HG02678 (cell line): ENCODE results near the gene DPH7.
"Not testable (repeated sequence)": the region's sequence is repeated elsewhere in the genome, so short reads cannot be mapped to it uniquely, and the experiment has no call there.

ENCODE experiments used
- ATAC-seq: cut with Tn5 transposase; IDR thresholded peaks from one replicate; pipeline ENCODE4 v1.9.1; 2021; ENCODE audit warnings: mild to moderate bottlenecking, moderate library complexity; ENCODE audit not compliant: unreplicated experiment

Gene DPH7

GRCh38 chr9:137521405-137521985 is 57.2 kb downstream of the DPH7 start:
- no peak for ATAC-seq

DNA sequence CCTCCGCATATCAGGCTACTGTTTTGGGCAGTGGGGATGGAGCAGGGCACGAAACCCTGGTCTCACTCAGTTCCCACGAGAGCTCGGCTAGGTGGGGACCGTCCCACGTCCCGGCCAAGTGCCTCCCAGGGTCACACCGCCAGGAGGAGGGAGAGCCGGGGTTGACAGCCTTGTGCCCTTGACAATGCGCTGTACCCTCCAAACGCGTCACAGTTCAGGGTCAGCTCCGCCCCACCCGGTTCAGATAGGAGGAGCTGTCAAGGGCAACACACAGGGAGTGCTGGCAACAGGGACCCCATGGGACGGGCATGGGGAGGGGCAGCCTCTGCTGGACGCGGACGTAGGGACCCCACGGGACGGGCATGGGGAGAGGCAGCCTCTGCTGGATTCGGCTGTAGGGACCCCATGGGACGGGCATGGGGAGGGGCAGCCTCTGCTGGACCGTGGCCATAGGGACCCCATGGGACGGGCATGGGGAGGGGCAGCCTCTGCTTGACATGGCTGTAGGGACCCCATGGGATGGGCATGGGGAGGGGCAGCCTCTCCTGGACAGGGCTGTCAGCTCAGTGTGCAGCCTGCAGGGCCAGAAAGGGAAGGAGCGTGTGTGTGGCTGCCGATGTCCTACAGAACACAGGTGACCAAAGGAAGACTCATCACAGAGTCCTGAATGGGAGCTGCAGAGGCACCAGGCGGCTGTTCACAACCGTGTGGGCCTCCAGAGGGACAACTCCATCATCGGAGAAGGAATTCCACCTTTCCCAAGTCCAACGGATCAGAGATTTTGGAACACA is 57.9 kb downstream of the DPH7 start:
- ATAC-seq: no peak

GRCh38 chr9:137519553-137519952 is 59.2 kb downstream of the DPH7 start:
- ATAC-seq: no peak

- not testable (repeated sequence) for ATAC-seq
Measured at GRCh38 chr9:137518661-137519459, 59.9 kb downstream of the DPH7 start.

DNA sequence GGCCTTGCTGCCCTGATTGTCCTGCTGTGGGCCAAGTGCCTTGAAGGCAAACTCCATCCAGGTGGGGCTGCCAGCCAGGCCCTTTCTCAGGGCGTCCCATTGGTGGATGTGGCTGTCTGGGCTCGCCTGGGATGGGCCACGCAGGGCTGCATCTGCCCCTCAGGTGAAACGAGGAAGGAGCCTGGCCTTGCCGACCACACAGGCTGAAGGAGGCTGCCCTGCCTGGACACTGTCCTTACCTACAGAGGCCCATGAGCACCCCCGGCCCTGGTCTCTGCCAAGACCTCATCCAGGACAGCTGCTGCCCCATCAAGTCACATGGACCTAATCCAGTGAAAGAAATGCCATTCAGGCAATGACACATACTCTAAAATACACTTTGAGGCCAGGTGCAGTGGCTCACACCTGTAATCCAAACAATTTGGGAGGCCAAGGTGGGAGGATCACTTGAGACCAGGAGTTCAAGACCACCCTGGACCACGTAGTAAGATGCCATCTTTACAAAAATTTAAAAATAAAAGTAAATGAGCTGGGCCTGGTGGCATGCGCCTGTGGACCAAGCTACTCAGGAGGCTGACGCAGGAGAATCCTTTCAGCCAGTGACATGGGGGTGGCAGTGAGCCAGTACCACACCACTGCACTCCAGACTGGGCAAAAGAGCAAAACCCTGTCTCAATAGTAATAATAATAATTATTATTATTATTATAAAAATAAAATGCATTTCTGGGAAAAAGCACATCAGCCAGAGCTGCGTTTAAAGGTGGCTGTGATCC is 62.4 kb downstream of the DPH7 start:
- no peak for ATAC-seq

- no peak for ATAC-seq
Measured at GRCh38 chr9:137515338-137515724, 63.4 kb downstream of the DPH7 start.

DNA sequence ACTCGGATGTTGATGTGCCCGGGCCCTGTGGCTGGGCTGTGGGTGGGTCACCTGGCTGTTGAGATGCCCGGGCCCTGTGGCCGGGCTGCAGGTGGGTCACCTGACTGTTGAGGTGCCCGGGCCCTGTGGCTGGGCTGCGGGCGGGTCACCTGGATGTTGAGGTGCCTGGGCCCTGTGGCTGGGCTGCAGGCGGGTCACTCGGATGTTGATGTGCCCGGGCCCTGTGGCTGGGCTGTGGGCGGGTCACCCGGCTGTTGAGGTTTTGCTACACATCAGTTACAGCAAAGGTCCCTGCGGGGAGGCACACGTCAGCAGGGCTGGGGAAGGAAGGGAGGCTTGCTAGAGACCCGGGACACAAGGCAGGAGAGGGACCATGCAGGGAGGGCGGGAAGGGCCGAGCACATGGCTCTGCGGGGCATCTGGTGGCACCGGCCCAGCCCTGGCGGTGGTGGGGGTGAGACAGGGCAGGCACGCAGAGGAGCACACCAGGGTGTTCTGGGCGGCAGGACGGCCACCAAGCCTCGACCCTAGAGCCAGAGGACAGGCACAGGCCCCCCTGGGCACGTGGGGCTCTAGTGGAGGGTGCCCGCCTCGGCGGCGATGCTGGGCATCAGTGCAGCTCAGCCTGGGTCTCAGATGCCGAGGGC is 63.9 kb downstream of the DPH7 start:
- no peak for ATAC-seq

DNA sequence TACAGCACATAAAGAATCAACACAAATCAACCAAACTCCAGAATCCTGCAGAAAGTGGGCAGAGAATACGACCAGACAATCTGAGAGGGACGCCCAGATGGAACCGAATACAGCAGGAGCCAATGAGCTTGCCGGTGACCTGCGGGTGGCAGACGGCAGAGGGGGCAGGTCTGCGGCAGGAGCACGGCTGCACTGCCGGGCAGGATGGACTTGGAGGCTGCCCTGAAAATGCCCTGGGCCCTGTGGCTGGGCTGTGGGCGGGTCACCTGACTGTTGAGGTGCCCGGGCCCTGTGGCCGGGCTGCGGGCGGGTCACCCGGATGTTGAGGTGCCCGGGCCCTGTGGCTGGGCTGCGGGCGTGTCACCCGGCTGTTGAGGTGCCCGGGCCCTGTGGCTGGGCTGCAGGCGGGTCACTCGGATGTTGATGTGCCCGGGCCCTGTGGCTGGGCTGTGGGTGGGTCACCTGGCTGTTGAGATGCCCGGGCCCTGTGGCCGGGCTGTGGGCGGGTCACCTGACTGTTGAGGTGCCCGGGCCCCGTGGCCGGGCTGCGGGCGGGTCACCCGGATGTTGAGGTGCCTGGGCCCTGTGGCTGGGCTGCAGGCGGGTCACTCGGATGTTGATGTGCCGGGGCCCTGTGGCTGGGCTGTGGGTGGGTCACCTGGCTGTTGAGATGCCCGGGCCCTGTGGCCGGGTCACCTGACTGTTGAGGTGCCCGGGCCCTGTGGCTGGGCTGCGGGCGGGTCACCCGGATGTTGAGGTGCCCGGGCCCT is 64.7 kb downstream of the DPH7 start:
- ATAC-seq: not testable (repeated sequence)

GRCh38 chr9:137513136-137513535 is 65.6 kb downstream of the DPH7 start:
- not testable (repeated sequence) for ATAC-seq

DNA sequence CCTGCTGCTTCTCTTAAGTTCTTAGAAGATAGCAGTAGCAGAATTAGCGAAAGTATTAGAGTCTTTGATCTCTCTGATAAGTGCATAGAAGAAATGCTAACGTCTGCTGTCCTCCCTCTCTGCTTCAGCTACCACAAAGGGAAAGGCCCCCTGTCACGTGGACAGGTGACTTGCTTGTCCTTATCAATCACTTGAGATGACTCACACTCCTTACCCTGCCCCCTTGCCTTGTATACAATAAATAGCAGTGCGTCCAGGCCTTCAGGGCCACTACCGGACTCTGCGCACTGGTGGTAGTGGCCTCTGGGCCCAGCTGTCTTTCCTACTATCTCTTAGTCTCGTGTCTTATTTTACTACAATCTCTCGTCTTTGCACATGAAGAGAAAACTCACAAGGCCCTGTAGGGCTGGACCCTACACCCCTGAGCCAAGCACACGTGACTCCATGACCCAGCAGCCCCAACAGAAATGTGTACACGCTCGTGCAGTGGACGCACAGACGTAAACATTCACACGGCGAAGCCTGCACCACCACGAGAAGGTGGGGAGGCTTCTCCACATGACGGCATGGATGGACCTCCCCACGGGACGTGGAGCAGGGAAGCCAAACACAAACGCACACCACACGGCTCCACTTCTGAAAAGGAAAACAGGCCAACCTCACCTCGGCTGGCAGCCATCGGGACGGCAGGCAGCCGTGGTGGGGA is 66.8 kb downstream of the DPH7 start:
- no peak for ATAC-seq

GRCh38 chr9:137511126-137511525 is 67.6 kb downstream of the DPH7 start:
- ATAC-seq: not testable (repeated sequence)

- no peak for ATAC-seq
Measured at GRCh38 chr9:137509198-137509597, 69.5 kb downstream of the DPH7 start.

- ATAC-seq: no peak
Measured at GRCh38 chr9:137506702-137507171, 72.0 kb downstream of the DPH7 start.

DNA sequence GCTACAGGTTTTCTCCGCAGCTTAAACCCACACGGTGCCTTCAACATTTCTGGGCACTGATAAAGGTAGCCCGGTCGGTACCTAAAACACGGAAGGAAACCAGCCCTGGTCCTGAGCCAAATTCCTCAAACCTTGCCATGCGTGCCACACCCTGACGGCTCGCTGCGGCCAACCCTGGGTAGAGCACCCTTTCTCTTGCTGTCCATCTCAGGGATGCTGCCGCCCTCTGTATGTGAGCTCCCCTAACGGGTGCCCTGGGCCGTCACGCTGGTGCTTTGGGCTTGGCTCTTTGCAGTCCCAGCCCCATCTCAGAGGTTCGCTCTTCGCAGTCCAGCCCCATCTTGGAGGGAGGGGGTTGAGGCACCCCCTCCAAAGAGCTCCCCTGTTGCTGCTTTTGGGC is 72.5 kb downstream of the DPH7 start:
- no peak for ATAC-seq

GRCh38 chr9:137505421-137506140 is 73.1 kb downstream of the DPH7 start:
- ATAC-seq: no peak
